Measurements from ENCODE around the gene RAB1B.
A peak's percentile ranks its signal among the peaks of the same experiment; 100 is the strongest.

The RAB1B gene

DNA sequence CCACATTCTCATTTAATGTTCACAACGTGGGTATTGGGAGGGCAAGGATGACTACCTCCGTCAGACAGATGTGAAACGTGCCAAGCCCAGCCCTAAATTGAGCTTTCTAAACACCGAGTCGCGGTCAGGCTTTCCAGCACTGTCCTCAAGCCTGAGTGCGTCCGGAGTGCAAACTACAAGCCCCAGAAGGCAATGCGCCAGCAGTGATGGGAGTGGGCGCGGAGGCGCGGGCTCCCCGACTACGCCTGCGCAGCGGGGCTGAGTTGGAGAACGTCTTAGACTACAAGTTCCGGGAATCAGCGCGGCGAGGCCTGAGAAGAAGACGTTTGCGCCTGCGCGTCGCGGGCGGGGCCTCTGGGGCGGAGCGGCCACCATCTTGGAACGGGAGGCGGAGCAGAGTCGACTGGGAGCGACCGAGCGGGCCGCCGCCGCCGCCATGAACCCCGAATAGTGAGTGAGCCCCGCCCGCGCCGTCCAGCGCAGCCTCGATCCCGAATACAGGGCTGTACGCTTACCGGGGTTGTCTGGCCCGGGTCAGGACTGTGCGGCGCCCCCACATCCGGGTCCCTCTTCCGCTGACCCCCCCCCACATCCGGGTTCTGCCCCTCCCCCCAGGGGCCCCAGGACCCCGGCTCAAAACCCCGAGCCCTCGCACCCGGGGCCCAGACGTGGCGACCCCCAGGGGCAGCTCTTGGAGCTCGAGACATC is at the start of gene RAB1B:
TSS of gene RAB1B (plus strand) at position 396 of the 708 bp plus-strand sequence. CDS start at position 437, 41 bp downstream.
- DNase-seq (ENCODE audit: low read depth in 1 of 2, low spot score in 1 of 2), result peak; percentile 99 to 100

DNA sequence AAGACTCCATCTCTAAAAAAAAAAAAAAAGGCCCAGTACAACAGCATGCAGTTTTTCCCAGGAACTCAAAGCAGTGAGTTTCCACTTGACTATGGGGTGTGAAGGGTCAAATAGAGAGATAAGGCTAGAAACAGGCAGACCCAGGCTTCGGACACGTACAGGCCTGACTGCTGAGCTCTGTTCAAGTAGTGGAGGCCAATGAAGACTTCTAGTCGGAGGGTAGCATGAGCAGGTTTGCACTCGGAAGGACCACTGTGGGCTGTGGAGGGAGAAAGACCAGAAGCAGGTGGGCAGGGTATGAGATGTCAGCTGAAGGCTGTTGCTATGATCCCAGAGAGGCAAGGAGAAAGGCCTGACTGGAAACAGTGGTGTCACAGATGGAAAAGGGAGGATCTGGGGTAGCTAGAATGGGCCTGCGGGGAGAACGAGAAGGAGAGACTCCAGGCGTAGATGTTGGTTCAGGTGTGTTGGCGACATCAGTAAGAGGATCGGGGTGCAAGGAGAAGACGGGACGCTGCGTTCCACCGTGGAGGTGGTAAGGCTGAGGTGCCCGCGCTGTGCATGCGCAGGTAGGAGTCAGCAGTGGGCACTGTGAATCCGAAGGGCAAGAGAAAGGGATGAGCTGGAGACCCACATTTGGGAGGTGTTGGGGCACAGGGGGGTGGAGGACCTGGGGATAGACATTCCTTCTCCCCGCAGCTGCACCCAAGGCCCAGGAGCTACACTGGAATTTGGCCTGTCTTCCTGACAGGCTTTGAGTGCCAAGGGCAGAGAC is 49.4 kb upstream of the RAB1B start:
- no peak for DNase-seq (ENCODE audit: low read depth in 1 of 2, low spot score in 1 of 2)

DNA sequence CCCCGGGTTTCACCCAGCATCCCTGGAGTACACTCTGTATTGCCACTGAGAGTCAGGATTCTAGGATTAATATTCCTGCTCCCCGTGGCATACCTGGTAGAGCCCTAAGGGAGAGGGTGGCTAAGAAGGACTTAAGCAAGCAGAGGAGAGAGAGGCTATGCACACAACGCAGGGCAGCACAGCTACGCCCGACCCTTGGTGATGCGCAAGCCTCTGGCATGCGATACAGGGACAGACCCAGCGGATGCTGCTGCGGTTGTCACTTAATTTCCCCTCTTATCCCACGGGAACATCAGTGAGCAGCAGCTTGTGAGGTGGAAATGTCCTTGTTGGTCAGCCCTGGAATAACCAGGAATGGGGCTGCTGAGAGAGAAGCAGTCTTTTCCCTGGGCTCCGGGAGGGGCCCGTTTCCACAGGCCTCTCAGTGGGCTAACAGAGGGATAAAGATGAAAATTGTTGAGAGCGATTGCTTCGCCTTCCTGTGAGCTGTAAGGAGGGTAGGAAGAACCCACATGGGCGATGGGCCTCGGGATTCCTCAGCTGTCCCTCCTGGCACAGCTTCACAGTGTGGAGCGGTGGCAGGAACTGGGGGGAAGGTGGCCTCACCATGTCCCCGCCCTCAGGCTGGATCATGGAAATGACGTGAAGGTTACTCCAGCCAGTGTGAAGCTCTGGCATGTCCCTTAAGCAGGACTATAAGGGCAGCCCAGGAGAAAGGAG is 48.4 kb upstream of the RAB1B start:
- no peak for DNase-seq (ENCODE audit: low read depth in 1 of 2, low spot score in 1 of 2)

DNA sequence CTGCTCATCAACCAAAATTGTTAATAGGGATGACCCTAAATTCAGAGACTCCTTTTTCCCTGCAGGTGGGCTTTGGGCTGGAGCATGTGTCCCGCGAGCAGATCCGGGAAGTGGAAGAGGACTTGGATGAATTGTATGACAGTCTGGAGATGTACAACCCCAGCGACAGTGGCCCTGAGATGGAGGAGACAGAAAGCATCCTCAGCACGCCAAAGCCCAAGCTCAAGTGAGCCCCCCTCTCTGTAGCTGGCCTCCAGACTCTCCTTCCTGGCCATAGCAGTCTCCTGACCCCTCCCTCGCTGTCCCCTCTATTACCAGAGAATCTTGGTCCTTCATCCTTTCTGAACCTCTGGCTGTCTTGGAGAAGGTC is 47.9 kb upstream of the RAB1B start:
- DNase-seq (ENCODE audit: low read depth in 1 of 2, low spot score in 1 of 2), result no peak

DNA sequence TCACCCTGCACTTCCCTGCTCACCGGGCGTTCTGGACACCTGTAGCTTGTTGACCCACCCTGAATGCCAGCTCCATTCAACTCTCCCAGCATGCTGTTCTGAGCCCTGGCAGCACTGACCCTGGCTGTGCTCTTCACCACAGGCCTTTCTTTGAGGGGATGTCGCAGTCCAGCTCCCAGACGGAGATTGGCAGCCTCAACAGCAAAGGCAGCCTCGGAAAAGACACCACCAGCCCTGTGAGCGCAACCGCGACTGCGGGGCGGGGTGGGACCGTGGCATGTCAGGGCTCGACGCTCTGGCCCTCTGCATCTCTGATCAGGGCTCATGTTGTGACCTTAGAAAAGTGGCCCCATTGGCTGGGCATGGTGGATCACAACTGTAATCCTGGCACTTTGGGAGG is 47.4 kb upstream of the RAB1B start:
- no peak for DNase-seq (ENCODE audit: low read depth in 1 of 2, low spot score in 1 of 2)

DNA sequence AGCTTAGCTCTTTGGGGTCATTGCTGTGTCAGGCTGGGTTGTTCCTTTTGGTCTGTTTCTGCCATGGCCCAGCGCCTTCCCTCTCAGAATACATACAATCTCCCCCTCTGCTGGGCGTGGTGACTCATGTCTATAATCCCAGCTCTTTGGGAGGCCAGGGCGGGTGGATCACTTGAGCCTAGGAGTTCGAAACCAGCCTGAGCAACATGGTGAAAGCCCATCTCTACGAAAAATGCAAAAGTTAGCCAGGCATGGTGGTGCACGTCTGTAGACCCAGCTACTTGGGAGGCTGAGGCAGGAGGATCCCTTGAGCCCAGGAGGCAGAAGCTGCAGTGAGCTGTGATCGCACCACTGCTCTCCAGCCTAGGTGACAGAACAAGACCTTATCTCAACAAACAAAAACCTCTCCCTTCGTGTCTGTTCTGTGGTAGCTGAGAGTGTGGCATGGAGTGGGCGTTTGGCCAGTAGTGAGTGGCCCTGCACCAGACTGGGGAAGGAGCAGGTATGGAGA is 46.7 kb upstream of the RAB1B start:
- DNase-seq (ENCODE audit: low read depth in 1 of 2, low spot score in 1 of 2), result no peak

DNA sequence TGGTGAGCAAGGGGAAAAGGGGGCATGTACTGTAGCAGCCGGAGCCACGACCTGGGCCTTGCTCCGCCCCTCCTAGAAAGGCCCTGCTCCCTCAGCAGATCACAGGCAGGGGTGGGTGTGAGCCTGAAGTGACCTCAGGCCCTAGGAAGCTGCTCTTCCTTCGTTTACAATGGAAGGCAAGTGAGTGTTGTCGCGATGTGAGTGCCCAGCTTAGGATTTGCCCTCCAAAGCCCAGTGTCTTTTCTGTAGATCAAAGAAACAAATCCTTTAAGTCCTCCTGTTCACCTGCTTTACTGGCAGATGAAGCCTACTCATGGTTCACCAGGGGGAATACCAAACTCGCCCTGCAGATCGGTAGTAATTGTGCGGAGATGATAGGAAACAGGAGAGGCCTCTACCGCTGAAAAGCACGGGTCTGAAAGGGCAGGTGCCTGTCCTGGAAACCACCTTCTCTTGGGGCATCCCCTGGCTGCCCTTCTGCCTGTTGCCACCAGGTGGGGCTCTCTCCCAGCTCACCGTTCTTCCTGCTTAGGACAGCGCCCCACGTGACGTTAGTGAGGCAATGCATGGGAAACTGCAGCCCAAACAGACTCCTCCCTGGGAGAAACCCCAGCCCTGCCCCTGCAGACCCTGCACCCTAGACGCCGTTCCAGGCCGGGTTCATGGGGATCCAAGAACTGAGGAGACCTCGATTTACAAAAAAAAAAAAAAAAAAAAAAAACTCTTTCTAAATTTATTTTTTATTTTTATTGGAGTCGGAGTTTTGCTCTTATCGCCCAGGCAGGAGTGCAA is 45.9 kb upstream of the RAB1B start:
- DNase-seq (ENCODE audit: low read depth in 1 of 2, low spot score in 1 of 2), result peak; percentile 77 to 87

DNA sequence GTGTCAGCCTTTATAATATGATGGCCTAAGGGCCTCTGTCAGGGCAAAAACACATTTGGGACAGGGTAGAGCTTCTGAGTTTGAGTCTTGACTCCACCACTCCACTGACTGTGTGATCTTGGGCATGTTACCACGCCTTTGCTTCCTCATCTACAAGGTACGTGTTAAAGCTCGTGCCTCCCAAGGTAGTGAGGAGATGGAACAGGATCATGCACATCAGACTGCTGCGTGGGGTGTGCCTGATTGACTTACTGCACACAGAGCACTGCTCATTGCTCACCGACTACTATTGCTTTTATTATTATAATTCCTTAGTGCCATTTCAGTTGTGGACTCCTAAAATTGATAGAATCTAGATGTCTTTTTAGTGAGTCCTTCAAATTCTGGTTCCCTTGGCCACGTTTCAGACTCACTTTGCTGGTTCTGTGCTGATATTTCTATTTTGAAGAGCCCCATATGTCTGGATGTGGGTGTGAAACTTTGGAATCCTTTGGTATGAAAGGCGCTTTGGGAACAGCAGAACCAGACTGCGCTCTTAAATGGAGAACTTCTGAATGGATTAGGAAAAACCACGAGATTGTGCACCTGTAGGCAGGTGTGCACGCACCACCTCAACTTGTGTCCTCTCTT is 44.1 kb upstream of the RAB1B start:
- DNase-seq (ENCODE audit: low read depth in 1 of 2, low spot score in 1 of 2), result no peak

DNA sequence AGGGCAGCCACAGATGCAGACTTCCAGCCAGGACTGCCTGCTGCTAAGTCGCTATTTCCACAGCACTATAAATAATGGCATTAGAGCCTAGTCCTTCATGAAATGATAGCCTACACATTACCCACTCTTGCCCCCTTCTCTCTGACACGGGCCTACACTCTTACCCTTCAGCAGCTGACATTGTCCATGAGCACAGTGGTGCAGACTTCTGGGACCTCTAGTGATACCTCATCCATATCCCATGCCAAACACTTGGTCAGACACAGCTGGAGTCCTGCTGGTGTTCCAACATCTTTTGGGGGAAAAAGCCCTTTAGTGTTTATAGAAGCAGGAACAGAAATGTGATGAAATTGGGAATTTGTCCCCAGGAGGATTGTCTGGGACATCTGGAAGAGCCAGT is 43.4 kb upstream of the RAB1B start:
- DNase-seq (ENCODE audit: low read depth in 1 of 2, low spot score in 1 of 2), result no peak

DNA sequence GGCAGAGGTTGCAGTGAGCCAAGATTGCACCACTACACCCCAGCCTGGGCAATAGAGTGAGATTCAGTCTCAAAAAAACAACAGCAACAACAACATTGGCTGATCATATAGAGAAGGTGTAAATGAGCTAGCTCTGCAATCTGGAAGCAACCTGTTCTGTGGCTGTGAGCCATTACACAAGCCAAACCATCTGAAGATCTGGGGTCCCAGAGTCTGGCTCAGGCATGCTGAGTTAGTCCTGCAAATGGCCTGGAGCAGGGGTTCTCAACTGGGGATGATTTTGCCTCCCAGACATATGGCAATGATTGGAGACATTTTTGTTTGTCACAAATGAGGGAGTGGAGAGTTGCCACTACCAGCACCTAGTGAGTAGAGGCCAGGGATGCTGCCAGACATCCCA is 42.3 kb upstream of the RAB1B start:
- DNase-seq (ENCODE audit: low read depth in 1 of 2, low spot score in 1 of 2), result no peak

DNA sequence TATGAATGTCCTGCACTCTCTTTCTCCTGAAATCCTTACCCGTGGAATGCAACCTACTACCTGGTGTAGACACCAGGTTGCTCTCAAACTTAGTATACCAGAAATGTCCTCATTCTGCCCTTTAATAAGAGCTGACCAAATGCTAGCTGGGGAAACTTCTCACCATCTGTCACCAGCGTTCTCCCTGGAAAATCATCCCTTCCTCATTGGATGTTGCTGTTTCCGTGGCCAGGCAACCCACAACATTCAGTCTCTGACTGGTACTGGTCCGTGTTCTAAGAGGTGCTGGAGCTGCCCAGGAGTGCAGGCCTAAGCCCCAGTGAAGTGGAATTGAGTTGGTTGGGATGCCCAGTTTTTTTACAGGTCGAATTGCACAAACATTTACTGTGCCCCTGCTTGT is 40.7 kb upstream of the RAB1B start:
- DNase-seq (ENCODE audit: low read depth in 1 of 2, low spot score in 1 of 2), result no peak

DNA sequence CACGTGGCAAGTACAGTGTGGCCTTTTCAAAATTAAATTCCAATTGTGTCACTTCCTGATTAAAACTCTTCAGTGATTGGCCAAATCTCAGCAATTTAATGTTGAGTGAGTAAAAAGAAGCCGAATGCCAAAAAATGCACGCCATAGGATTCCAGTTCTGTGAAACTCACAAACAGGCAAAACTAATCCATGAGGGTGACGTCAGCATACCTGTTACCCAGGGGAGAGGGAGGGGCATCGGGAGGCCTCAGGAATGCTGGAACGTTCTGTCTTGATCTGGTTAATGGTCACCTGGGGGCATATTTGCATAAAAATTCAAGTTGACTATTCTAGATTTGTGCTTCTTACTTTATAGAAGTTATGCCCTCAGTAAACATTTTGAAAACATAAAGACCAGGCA is 39.9 kb upstream of the RAB1B start:
- no peak for DNase-seq (ENCODE audit: low read depth in 1 of 2, low spot score in 1 of 2)

DNA sequence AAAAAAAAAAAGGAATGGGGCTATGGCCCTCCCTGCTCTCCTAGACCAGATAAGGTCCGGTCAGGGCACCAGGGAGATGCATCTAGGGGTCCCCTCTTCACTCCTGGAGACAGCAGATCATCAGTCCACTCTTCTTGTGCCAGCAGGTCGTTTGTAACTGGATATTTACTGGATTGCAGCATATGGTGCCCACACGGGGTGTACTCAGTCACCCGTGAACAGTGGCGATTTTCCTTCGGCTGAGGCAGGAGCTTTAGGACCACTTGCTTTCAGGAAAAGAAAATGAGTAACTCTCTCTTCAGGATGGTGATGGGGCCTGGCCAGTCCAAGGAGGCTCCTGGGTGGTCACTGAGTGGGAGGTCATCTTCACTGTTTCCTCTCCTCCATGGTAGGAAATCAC is 38.3 kb upstream of the RAB1B start:
- DNase-seq (ENCODE audit: low read depth in 1 of 2, low spot score in 1 of 2), result no peak

DNA sequence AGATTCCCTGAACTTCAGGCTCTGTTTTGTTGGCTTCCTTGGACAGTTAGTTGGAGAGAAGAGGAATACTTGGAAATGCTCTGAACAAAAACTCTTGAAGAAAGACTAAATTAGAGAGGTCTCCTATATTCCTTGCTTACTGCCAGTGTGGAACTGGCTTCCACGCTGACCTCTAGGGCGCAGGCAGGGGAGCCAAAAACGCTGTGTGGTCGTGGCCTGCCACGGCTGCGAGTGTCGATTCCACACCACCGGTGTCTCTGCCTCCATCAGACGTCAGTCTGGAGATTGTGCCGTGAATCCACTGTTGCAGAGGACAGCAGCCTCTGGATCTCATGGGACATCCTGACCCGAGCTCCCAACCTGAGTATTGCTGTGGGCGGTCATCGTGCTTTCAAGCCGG is 37.5 kb upstream of the RAB1B start:
- no peak for DNase-seq (ENCODE audit: low read depth in 1 of 2, low spot score in 1 of 2)

DNA sequence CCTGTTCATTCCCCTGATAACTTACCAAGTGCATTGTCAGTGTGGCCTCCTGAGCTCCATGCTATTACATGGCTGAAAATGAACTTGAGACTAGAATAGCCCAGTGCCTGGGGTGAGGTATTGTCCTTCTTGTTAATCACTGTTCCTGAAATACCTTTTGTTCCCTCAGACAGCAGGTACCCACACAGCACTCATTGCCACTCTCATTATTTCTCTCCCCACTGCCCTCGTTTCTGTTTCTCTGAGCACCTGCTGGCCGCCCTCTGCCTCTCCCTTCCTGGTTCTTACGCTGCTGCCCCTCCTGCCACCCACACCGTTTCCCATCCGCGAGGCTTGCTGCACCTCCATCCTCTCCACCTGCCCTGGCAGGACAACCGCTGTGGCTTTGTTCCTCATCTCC is 36.9 kb upstream of the RAB1B start:
- DNase-seq (ENCODE audit: low read depth in 1 of 2, low spot score in 1 of 2), result no peak

DNA sequence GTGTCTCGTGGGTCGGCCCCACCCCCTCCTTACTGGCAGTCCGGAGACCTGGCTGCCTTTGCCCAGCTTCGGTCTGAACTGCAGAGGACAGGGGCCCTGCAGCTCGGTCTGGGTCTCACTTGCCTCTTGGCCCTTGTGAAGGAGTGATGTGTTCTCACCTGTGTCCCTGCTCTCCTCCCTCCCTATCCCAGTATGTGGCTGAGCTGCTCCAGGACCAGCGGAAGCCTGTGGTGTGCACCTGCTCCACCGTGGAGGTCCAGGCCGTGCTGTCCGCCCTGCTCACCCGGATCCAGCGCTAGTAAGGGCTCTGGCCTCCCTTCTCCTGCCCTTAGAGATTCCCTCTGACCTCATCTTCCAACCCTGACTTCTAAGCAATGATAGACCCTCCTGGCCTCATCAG is 35.7 kb upstream of the RAB1B start:
- DNase-seq (ENCODE audit: low read depth in 1 of 2, low spot score in 1 of 2), result no peak

DNA sequence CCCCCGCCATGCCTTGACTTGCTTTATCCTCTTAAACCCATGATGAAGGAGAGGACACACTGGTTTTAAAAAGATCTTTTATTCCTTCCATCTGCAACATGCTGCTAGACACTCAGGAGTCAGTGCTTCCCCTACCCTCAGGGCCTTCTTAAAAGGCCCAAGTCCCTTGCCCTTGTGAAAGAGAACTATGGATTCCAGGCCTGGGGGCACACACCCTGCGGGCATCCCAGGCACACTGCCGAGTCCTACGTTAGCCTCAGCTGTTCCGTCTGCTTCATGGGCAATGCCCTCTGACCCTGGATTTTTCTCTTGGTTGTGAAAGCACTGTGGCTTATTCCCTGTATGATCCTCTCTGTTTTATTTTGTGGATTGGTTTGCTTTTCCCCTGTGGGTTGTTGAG is 35.1 kb upstream of the RAB1B start:
- DNase-seq (ENCODE audit: low read depth in 1 of 2, low spot score in 1 of 2), result no peak

DNA sequence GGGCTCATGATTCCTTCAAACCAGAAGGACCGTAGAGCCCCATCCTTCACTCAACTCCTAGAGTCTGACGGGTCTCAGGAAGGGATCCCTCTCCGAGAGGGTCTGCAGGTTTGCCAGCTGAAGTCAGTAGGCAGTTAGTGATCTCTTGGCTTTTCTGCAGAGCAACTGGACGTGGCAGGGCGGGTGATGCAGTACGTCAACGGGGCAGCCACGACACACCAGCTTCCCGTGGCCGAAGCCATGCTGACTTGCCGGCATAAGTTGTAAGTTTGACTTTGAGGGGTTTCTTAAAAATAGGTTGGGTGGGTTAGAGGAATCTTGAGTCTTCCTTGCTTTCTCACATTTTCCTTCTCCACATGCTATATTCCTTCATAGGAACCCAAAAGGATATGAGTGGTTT is 33.3 kb upstream of the RAB1B start:
- DNase-seq (ENCODE audit: low read depth in 1 of 2, low spot score in 1 of 2), result no peak

DNA sequence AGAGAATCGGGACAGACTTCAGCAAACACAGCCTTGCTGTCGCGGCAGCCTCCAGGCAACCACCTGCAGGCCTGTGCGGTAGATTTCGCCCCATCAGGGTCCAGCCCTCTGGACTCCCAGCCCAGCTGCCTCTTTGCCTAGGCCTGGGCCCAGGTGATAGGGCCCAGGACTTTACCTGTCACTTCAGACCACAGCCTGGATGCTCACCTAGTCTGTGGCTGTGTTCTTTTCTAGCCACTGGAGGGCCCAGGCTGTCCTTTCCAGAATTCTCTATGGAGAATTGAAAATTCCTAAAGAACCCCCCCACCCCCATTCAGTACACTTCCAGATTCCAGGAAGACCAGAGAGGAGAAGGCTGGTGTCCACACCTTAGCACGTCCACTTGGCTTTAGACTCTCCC is 30.6 kb upstream of the RAB1B start:
- DNase-seq (ENCODE audit: low read depth in 1 of 2, low spot score in 1 of 2), result no peak

DNA sequence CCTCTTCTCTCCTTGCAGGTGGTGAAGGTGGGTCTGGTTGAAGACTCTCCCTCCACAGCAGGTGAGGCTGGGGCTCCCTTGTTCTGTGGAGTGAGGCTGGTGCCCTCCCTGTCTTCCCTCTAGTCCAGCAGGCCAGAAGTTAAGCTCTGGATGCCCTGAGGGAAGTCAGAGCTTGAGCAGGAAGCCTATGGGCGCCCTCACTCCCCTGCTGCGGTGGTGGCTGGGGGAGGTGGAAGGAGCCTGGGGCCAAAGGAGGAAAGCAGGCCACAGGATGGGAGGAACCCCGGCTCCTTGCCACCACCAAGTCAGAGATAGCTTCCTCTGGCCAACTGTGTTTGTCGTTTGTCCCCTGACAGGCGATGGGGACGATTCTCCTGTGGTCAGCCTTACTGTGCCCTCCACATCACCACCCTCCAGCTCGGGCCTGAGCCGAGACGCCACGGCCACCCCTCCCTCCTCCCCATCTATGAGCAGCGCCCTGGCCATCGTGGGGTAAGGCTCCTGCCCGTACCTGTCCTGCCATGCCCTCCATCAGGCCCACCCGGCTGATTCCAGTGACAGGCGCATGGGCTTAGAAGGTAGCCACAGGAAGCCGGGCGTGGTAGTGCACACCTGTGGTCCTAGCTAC is 29.5 kb upstream of the RAB1B start:
- DNase-seq (ENCODE audit: low read depth in 1 of 2, low spot score in 1 of 2), result no peak
